HCT116 (cell line): ENCODE results near the gene PDE8A. TPM values are rescaled to one million over a fixed set of nuclear protein-coding genes. Genes with fewer than 3 reads are reported as not detected.

Experiments
- ATAC-seq: fragments of 200-7000 bp; cut with Tn5 transposase; 2 replicates; pipeline ENCODE4 v1.9.1; 2020; ENCODE audit warnings: mild to moderate bottlenecking, moderate library complexity
- BruUV-seq: library from RNA; stranded (reverse); fragments of 400-500 nt; replicated peaks from 2 replicates; lab custom pipeline; 2021; lab: Mats Ljungman, UMichigan
- CTCF ChIA-PET: fragments of 300-600 bp; sonication (Branson Sonifier 250); formaldehyde crosslinking; loops from one replicate; lab custom pipeline; 2021; ENCODE audit warnings: antibody characterized with exemption; lab: Charles Lee
- POLR2A ChIA-PET: fragments of 300-600, 350-600 bp; sonication (Branson Sonifier 250); formaldehyde crosslinking; loops from one replicate; lab custom pipeline; 2021; ENCODE audit warnings: antibody characterized with exemption; lab: Charles Lee
- RAD21 ChIA-PET, 2 experiments: fragments of 300-600 bp; sonication (Branson Sonifier 250); formaldehyde crosslinking; loops; one replicate each; lab custom pipeline; 2023; ENCODE audit warnings: low total read pairs in 2 of 2; ENCODE audit not compliant: uncharacterized antibody in 2 of 2, unreplicated experiment in 2 of 2, low non-redundant PET in 1 of 2; lab: Charles Lee
- DNase-seq: peaks from one replicate; pipeline ENCODE4 v3.0.0-alpha.2; 2010; ENCODE audit warnings: low read depth, low spot score
- H2AFZ ChIP-seq: fragments of 200-600 bp; shearing (Covaris generic), sonication (generic); 2 replicates; pipeline ENCODE4 v1.6.1; 2017; ENCODE audit warnings: low read depth, mixed run types, mixed read lengths, antibody characterized with exemption, low read length; ENCODE audit not compliant: poor library complexity, severe bottlenecking
- H3K27ac ChIP-seq: 2 replicates; pipeline ENCODE4 v1.5.1; 2012; ENCODE audit warnings: low read depth, low read length
- H3K27me3 ChIP-seq: fragments of 200-600 bp; sonication (generic); 2 replicates; pipeline ENCODE4 v1.6.1; 2016; ENCODE audit warnings: mixed run types, low read length, mixed read lengths; ENCODE audit not compliant: insufficient read depth
- H3K36me3 ChIP-seq, 2 experiments: fragments of 200-500 bp in 1 of 2; fragments of 200-600 bp in 1 of 2; sonication (Bioruptor generic) in 1 of 2; sonication (generic) in 1 of 2; 2 replicates each; pipeline versions ENCODE4 v1.5.1 to v1.6.1; 2014 to 2016; ENCODE audit warnings: low read length in 2 of 2, inconsistent platforms in 1 of 2, mixed read lengths in 1 of 2, mixed run types in 1 of 2; ENCODE audit not compliant: insufficient read depth in 2 of 2, control insufficient read depth in 1 of 2
- H3K4me1 ChIP-seq, 2 experiments: fragments of 200-600 bp in 1 of 2; sonication (generic) in 1 of 2; 2 replicates each; pipeline versions ENCODE4 v1.5.1 to v1.6.1; 2012 to 2017; ENCODE audit warnings: low read length in 2 of 2, inconsistent platforms in 1 of 2, mild to moderate bottlenecking in 1 of 2, mixed read lengths in 1 of 2, mixed run types in 1 of 2, moderate library complexity in 1 of 2; ENCODE audit not compliant: insufficient read depth in 2 of 2, control insufficient read depth in 1 of 2
- H3K4me2 ChIP-seq: fragments of 200-600 bp; sonication (generic); 2 replicates; pipeline ENCODE4 v1.6.1; 2017; ENCODE audit warnings: mixed run types, low read length, mixed read lengths
- H3K4me3 ChIP-seq, 2 experiments: fragments of 200-600 bp in 1 of 2; sonication (generic) in 1 of 2; replicated peaks in 1 of 2; 2 replicates each; pipeline ENCODE4 v1.5.1; 2011 to 2016; ENCODE audit warnings: low read length in 2 of 2, control low read depth in 1 of 2, low read depth in 1 of 2, mild to moderate bottlenecking in 1 of 2, mixed read lengths in 1 of 2, mixed run types in 1 of 2
- H3K79me2 ChIP-seq: fragments of 200-600 bp; sonication (generic); 2 replicates; pipeline ENCODE4 v1.6.1; 2017; ENCODE audit warnings: mild to moderate bottlenecking, mixed run types, low read length, moderate library complexity, mixed read lengths; ENCODE audit not compliant: insufficient read depth
- H3K9ac ChIP-seq: fragments of 200-600 bp; sonication (generic); 2 replicates; pipeline ENCODE4 v1.6.1; 2016; ENCODE audit warnings: low read length, mixed read lengths
- H3K9me2 ChIP-seq: fragments of 200-600 bp; sonication (generic), shearing (Covaris generic); 2 replicates; pipeline ENCODE4 v1.6.1; 2017; ENCODE audit warnings: mixed run types, mild to moderate bottlenecking, moderate library complexity; ENCODE audit not compliant: insufficient read depth
- H3K9me3 ChIP-seq, 2 experiments: fragments of 200-500 bp in 1 of 2; fragments of 200-600 bp in 1 of 2; sonication (Bioruptor generic) in 1 of 2; sonication (generic) in 1 of 2; 2 replicates each; pipeline ENCODE4 v1.6.1; 2014 to 2017; ENCODE audit warnings: low read length in 2 of 2, mixed read lengths in 2 of 2, inconsistent platforms in 1 of 2, low read depth in 1 of 2, mild to moderate bottlenecking in 1 of 2, mixed run types in 1 of 2, moderate library complexity in 1 of 2; ENCODE audit not compliant: control insufficient read depth in 1 of 2, insufficient read depth in 1 of 2
- H4K20me1 ChIP-seq: fragments of 200-600 bp; sonication (generic), shearing (Covaris generic); 2 replicates; pipeline ENCODE4 v1.6.1; 2017; ENCODE audit warnings: mixed run types, mild to moderate bottlenecking, moderate library complexity; ENCODE audit not compliant: insufficient read depth
- ATF3 ChIP-seq: IDR thresholded peaks from 2 replicates; pipeline ENCODE4 v1.6.1; 2012
- CBX3 ChIP-seq: IDR thresholded peaks from 2 replicates; pipeline ENCODE4 v1.6.1; 2012; ENCODE audit warnings: low read depth
- CTCF ChIP-seq, 3 experiments: fragments of 200-600 bp in 1 of 3; sonication (generic) in 1 of 3; IDR thresholded peaks in 2 of 3; conservative IDR thresholded peaks in 1 of 3; 2 replicates each; pipeline ENCODE4 v1.5.1; 2012 to 2017; ENCODE audit warnings: low read depth in 2 of 3, low read length in 2 of 3, antibody characterized with exemption in 1 of 3, borderline replicate concordance in 1 of 3, control low read depth in 1 of 3, mild to moderate bottlenecking in 1 of 3, mixed read lengths in 1 of 3, mixed run types in 1 of 3, moderate library complexity in 1 of 3; ENCODE audit not compliant: insufficient read depth in 1 of 3
- EGR1 ChIP-seq: IDR thresholded peaks from 2 replicates; pipeline ENCODE4 v1.6.1; 2012; ENCODE audit warnings: low read depth
- ELF1 ChIP-seq: IDR thresholded peaks from 2 replicates; pipeline ENCODE4 v1.6.1; 2012; ENCODE audit warnings: low read depth, borderline replicate concordance
- EZH2 ChIP-seq: fragments of 200-600 bp; sonication (generic); IDR thresholded peaks from 2 replicates; pipeline ENCODE4 v1.6.1; 2017; ENCODE audit warnings: antibody characterized with exemption, mixed run types
- EZH2phosphoT487 ChIP-seq: fragments of 200-600 bp; IDR thresholded peaks from 2 replicates; pipeline ENCODE4 v1.6.1; 2018; ENCODE audit warnings: antibody characterized with exemption, borderline replicate concordance
- FOSL1 ChIP-seq: IDR thresholded peaks from 2 replicates; pipeline ENCODE4 v1.6.1; 2012; ENCODE audit warnings: low read depth
- JUND ChIP-seq: IDR thresholded peaks from 2 replicates; pipeline ENCODE4 v1.6.1; 2012
- MAX ChIP-seq: IDR thresholded peaks from 2 replicates; pipeline ENCODE4 v1.6.1; 2012
- POLR2A ChIP-seq: IDR thresholded peaks from 2 replicates; pipeline ENCODE4 v1.7.0; 2011; ENCODE audit warnings: borderline replicate concordance; ENCODE audit not compliant: insufficient read depth, insufficient read length; ENCODE audit errors: extremely low read depth
- REST ChIP-seq: IDR thresholded peaks from 2 replicates; pipeline ENCODE4 v1.6.1; 2012; ENCODE audit warnings: low read depth
- SP1 ChIP-seq: IDR thresholded peaks from 2 replicates; pipeline ENCODE4 v1.6.1; 2012; ENCODE audit warnings: low read depth
- SRF ChIP-seq: IDR thresholded peaks from 2 replicates; pipeline ENCODE4 v1.6.1; 2012; ENCODE audit warnings: low read depth
- YY1 ChIP-seq: IDR thresholded peaks from 2 replicates; pipeline ENCODE4 v1.6.1; 2011; ENCODE audit warnings: low read length, low read depth, moderate library complexity, mild to moderate bottlenecking; ENCODE audit not compliant: insufficient replicate concordance; ENCODE audit errors: extremely low read depth
- intact Hi-C: fragments of 100-400 bp; cut with micrococcal nuclease; formaldehyde crosslinking; loops from 2 replicates; pipeline ENCODE4 v1.10.0; 2022
- total RNA-seq: library from RNA; stranded (reverse); gene quantifications from one replicate; pipeline ENCODE4 v1.2.1, GENCODE V29; 2021; ENCODE audit not compliant: unreplicated experiment

Gene PDE8A
- total RNA-seq, 1 experiment from 2014 or later = 37.8 TPM

GRCh38 chr15:85116925-85117646, 135.4 kb downstream of the PDE8A start:
- intact Hi-C loops = no loop called here
- Histone ChIP-seq H3K36me3 (0 out of 4 replicates have a peak, but pooled peaks cover 3 to 6% of the 10 kb centered on the region in 2 experiments), H4K20me1 (no peaks in the 10 kb centered on the region), H3K79me2 (no peaks in the 10 kb centered on the region), H3K4me3 (no peak overlapping the region)
- RAD21 ChIA-PET = no interaction called here
- no peak for TF ChIP-seq POLR2A
- TF ChIP-seq EZH2phosphoT487 = no peak
- TF ChIP-seq EGR1 = no peak
- TF ChIP-seq SP1 = no peak
- TF ChIP-seq FOSL1 = no peak
- no peak for TF ChIP-seq CBX3
- TF ChIP-seq JUND = no peak
- TF ChIP-seq, all 23 proteins: peak for 0
- no peak for DNase-seq
- ATAC-seq = no peak
- H2AFZ ChIP-seq = no peak overlapping the region
- H3K27me3 ChIP-seq = no peaks in the 10 kb centered on the region
- H3K9ac ChIP-seq = no peak overlapping the region
- peaks cover 0 to 7% of the 10 kb centered on the region in 2 experiments; a peak in 1 of 4 replicates for H3K4me1 ChIP-seq
- CTCF ChIA-PET = no interaction called here
- no peak overlapping the region for H3K27ac ChIP-seq
- no TSS peak for BruUV-seq
- H3K4me2 ChIP-seq = no peak overlapping the region
- no peaks in the 10 kb centered on the region for H3K9me2 ChIP-seq
- no peaks in the 10 kb centered on the region for H3K9me3 ChIP-seq
- POLR2A ChIA-PET = no interaction called here

- intact Hi-C loops = no loop called here
- no peaks in the 10 kb centered on the region for H3K27me3 ChIP-seq
- CTCF ChIA-PET = no interaction called here
- ATAC-seq (no peak), DNase-seq (no peak)
- no peaks in the 10 kb centered on the region for H3K9me2 ChIP-seq
- RAD21 ChIA-PET = no interaction called here
- H3K4me2 ChIP-seq = no peak overlapping the region
- H3K4me1 ChIP-seq = peaks cover 0 to 7% of the 10 kb centered on the region in 2 experiments; a peak in 1 of 4 replicates
- POLR2A ChIA-PET = no interaction called here
- peaks cover 6 to 7% of the 10 kb centered on the region in 2 experiments; a peak in 1 of 4 replicates for H3K36me3 ChIP-seq
- no peaks in the 10 kb centered on the region for H3K79me2 ChIP-seq
- H3K9ac ChIP-seq = no peak overlapping the region
- H3K27ac ChIP-seq = no peak overlapping the region
- no TSS peak for BruUV-seq
- no peaks in the 10 kb centered on the region for H3K9me3 ChIP-seq
- H2AFZ ChIP-seq = no peak overlapping the region
- no peaks in the 10 kb centered on the region for H4K20me1 ChIP-seq
- no peak overlapping the region for H3K4me3 ChIP-seq
- TF ChIP-seq POLR2A = no peak
- TF ChIP-seq FOSL1 = no peak
- no peak for TF ChIP-seq REST
- TF ChIP-seq ELF1 = no peak
- no peak for TF ChIP-seq CTCF (IDR thresholded peaks at IDR 0.05 in 2 of 3, conservative IDR thresholded peaks at IDR 0.05 in 1 of 3; ENCODE audit: borderline replicate concordance in 1 of 3, insufficient read depth in 1 of 3, low read depth in 2 of 3, low read length in 2 of 3)
- no peak for TF ChIP-seq EZH2
- TF ChIP-seq ATF3 = no peak
- TF ChIP-seq SRF = no peak
- no peak for TF ChIP-seq YY1
- no peak for TF ChIP-seq MAX
Observed at GRCh38 chr15:85118173-85118572, 136.5 kb downstream of the PDE8A start.
